ENCODE results near the gene FBXL7.

The FBXL7 gene

GRCh38 chr5:15621094-15621493 lies 121.1 kb downstream of the FBXL7 start:
- DNase-seq: no peak

GRCh38 chr5:15623794-15624193 lies 123.8 kb downstream of the FBXL7 start:
- no peak for DNase-seq

- DNase-seq: no peak
These were observed 127.1 kb downstream of the FBXL7 start for GRCh38 chr5:15627109-15627508.

GRCh38 chr5:15627647-15628046 lies 127.7 kb downstream of the FBXL7 start:
- no peak for DNase-seq

GRCh38 chr5:15630441-15630840 lies 130.5 kb downstream of the FBXL7 start:
- no peak for DNase-seq

GRCh38 chr5:15634591-15635288 lies 134.8 kb downstream of the FBXL7 start:
- DNase-seq: no peak

- DNase-seq: no peak
These were observed 135.3 kb downstream of the FBXL7 start for GRCh38 chr5:15635289-15635616.

- DNase-seq: no peak
These were observed 137.4 kb downstream of the FBXL7 start for GRCh38 chr5:15637345-15637744.

- no peak for DNase-seq
These were observed 137.9 kb downstream of the FBXL7 start for GRCh38 chr5:15637886-15638285.

GRCh38 chr5:15638296-15638695 lies 138.3 kb downstream of the FBXL7 start:
- no peak for DNase-seq

- no peak for DNase-seq
These were observed 139.3 kb downstream of the FBXL7 start for GRCh38 chr5:15639288-15639687.

GRCh38 chr5:15640116-15640515 lies 140.1 kb downstream of the FBXL7 start:
- no peak for DNase-seq

GRCh38 chr5:15643731-15644130 lies 143.8 kb downstream of the FBXL7 start:
- no peak for DNase-seq

GRCh38 chr5:15645381-15646160 lies 145.6 kb downstream of the FBXL7 start:
- no peak for DNase-seq

- no peak for DNase-seq
These were observed 146.4 kb downstream of the FBXL7 start for GRCh38 chr5:15646371-15646770.

- DNase-seq: no peak
These were observed 147.3 kb downstream of the FBXL7 start for GRCh38 chr5:15647251-15647650.

- no peak for DNase-seq
These were observed 150.3 kb downstream of the FBXL7 start for GRCh38 chr5:15650266-15650665.

GRCh38 chr5:15654779-15655178 lies 154.8 kb downstream of the FBXL7 start:
- no peak for DNase-seq

GRCh38 chr5:15655683-15656082 lies 155.7 kb downstream of the FBXL7 start:
- no peak for DNase-seq

- no peak for DNase-seq
These were observed 165.0 kb downstream of the FBXL7 start for GRCh38 chr5:15664961-15665360.

GRCh38 chr5:15669826-15670225 lies 169.8 kb downstream of the FBXL7 start:
- no peak for DNase-seq

GRCh38 chr5:15674716-15675115 lies 174.7 kb downstream of the FBXL7 start:
- no peak for DNase-seq

- no peak for DNase-seq
These were observed 176.6 kb downstream of the FBXL7 start for GRCh38 chr5:15676591-15676990.

GRCh38 chr5:15679161-15679560 lies 179.2 kb downstream of the FBXL7 start:
- DNase-seq: no peak

- no peak for DNase-seq
These were observed 180.5 kb downstream of the FBXL7 start for GRCh38 chr5:15680455-15680854.
